ENCODE results near the gene TIMM29.

DNA sequence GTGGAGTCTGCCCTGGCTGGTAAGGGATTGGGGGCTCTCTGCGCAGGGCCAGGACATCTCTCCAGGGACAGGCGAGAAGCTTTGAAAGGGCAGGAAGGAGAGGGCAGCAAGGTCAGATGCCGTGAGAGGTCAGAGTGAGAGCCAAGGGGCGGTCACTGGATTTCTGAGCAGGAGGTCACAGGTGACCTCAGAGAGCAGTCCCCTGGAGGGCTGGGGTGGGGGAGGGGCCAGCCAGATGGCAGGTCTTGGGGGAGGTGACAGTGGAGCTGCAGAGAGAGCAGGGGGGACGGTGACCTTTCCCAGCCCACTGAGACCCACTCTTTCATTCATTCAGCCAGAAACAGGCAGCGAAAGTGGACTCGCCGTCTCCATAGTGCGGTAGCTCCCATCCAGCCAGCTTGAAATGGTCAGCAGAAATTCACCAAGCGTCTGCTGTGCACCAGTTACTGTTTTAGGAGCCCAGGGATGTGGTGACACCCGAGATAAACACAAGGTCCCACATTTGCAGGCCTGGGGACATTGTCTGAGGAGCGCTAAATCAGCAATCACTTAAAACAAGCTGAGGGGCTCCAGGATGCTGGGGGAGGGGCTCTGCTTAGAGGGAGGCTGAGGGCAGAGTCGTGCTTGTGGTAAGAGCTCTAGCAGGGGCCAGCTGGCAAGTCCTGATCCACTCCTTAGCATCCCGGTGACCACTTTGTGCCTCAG lies 47.1 kb upstream of the TIMM29 start:
- TF ChIP-seq GATA3 (IDR thresholded peaks at IDR 0.05; ENCODE audit: low read depth, low read length), result no peak
- no peak for TF ChIP-seq GATA2 (IDR thresholded peaks at IDR 0.05; ENCODE audit: low read depth, low read length)
